Fibroblast of lung (primary cell): ENCODE results near the gene OBSCN. TPM values are rescaled to one million over a fixed set of nuclear protein-coding genes. Genes with fewer than 3 reads are reported as not detected.

Experiments
- DNase-seq, 2 donors: peaks; one replicate each; pipeline versions ENCODE4 v3.0.0 to v3.0.0-alpha.2; 2010; ENCODE audit warnings: low read depth in 2 of 2
- H2AFZ ChIP-seq: 2 replicates; pipeline ENCODE4 v1.5.1; 2012; ENCODE audit warnings: low read length, control low read depth, inconsistent platforms
- H3K27ac ChIP-seq: 2 replicates; pipeline ENCODE4 v1.5.1; 2011; ENCODE audit warnings: low read length, control low read depth; ENCODE audit not compliant: insufficient read depth
- H3K27me3 ChIP-seq: 2 replicates; pipeline ENCODE4 v1.5.1; 2011; ENCODE audit warnings: mild to moderate bottlenecking, low read length; ENCODE audit not compliant: control insufficient read depth, insufficient read depth
- H3K36me3 ChIP-seq: 2 replicates; pipeline ENCODE4 v1.5.1; 2011; ENCODE audit warnings: low read length; ENCODE audit not compliant: control insufficient read depth, insufficient read depth
- H3K4me1 ChIP-seq: 2 replicates; pipeline ENCODE4 v1.5.1; 2011; ENCODE audit warnings: low read length; ENCODE audit not compliant: control insufficient read depth, insufficient read depth; ENCODE audit errors: extremely low read depth
- H3K4me2 ChIP-seq: 2 replicates; pipeline ENCODE4 v1.5.1; 2011; ENCODE audit warnings: low read length, control low read depth; ENCODE audit not compliant: insufficient read depth; ENCODE audit errors: extremely low read depth
- H3K4me3 ChIP-seq, 4 experiments: fragments of 200-600 bp in 1 of 4; sonication (generic) in 1 of 4; replicated peaks in 1 of 4; 2 replicates each; pipeline ENCODE4 v1.5.1; 2011 to 2016; ENCODE audit warnings: low read length in 4 of 4, low read depth in 3 of 4, mild to moderate bottlenecking in 3 of 4, control low read depth in 2 of 4, inconsistent platforms in 1 of 4, mixed read lengths in 1 of 4; ENCODE audit not compliant: insufficient read depth in 1 of 4; ENCODE audit errors: control extremely low read depth in 1 of 4
- H3K79me2 ChIP-seq: 2 replicates; pipeline ENCODE4 v1.5.1; 2012; ENCODE audit warnings: mild to moderate bottlenecking, low read length, inconsistent platforms; ENCODE audit not compliant: control insufficient read depth, insufficient read depth
- H3K9ac ChIP-seq: 2 replicates; pipeline ENCODE4 v1.5.1; 2011; ENCODE audit warnings: mild to moderate bottlenecking, low read length, control low read depth; ENCODE audit not compliant: insufficient read depth
- H3K9me3 ChIP-seq: 2 replicates; pipeline ENCODE4 v1.5.1; 2012; ENCODE audit warnings: low read depth, low read length; ENCODE audit not compliant: control insufficient read depth, insufficient read depth
- H4K20me1 ChIP-seq: 2 replicates; pipeline ENCODE4 v1.5.1; 2011; ENCODE audit warnings: low read length; ENCODE audit not compliant: control insufficient read depth, insufficient read depth; ENCODE audit errors: extremely low read depth
- CTCF ChIP-seq, 2 donors: IDR thresholded peaks in 1 of 2; conservative IDR thresholded peaks in 1 of 2; 1 replicate in 1 of 2; 2 replicates in 1 of 2; pipeline ENCODE4 v1.5.1; 2011 to 2012; ENCODE audit warnings: low read length in 2 of 2, control low read depth in 1 of 2, inconsistent platforms in 1 of 2, low read depth in 1 of 2, mild to moderate bottlenecking in 1 of 2
- EZH2 ChIP-seq: IDR thresholded peaks from 2 replicates; pipeline ENCODE4 v1.5.1; 2012; ENCODE audit warnings: low read length, control low read depth, mild to moderate bottlenecking; ENCODE audit errors: missing control alignments
- polyA plus RNA-seq, 2 donors: library from polyadenylated mRNA; depleted of rRNA in 1 of 2; stranded (reverse) in 1 of 2; unstranded in 1 of 2; fragments of >200 nt; gene quantifications; 2 replicates each; pipeline ENCODE4 v1.2.1, GENCODE V29; 2011 to 2012; ENCODE audit warnings: missing spikeins in 1 of 2
- total RNA-seq: library from RNA; depleted of rRNA; stranded (reverse); fragments of >200 nt; gene quantifications from 2 replicates; pipeline ENCODE4 v1.2.1, GENCODE V29; 2014

OBSCN gene
- total and polyA plus RNA-seq, 2 donors (not counting 1 experiment from before 2014, with no cell fraction given), result 0.87 to 16.8 TPM

GRCh38 chr1:228314315-228314657 lies 106.4 kb downstream of the OBSCN start:
- H3K9me3 ChIP-seq, result no peaks in the 10 kb centered on the region
- no peak overlapping the region for H3K4me3 ChIP-seq
- H2AFZ ChIP-seq, result no peak overlapping the region
- no peak overlapping the region for H3K9ac ChIP-seq
- TF ChIP-seq CTCF (conservative IDR thresholded peaks at IDR 0.05 in 1 of 2, IDR thresholded peaks at IDR 0.05 in 1 of 2; ENCODE audit: low read depth in 1 of 2, low read length in 2 of 2) (no peak), EZH2 (no peak)
- DNase-seq, result no peak
- no peaks in the 10 kb centered on the region for H4K20me1 ChIP-seq
- H3K4me1 ChIP-seq, result no peaks in the 10 kb centered on the region
- no peak overlapping the region for H3K27ac ChIP-seq
- no peaks in the 10 kb centered on the region for H3K36me3 ChIP-seq
- H3K4me2 ChIP-seq, result no peak overlapping the region
- H3K27me3 ChIP-seq, result no peaks in the 10 kb centered on the region
- no peaks in the 10 kb centered on the region for H3K79me2 ChIP-seq

DNA sequence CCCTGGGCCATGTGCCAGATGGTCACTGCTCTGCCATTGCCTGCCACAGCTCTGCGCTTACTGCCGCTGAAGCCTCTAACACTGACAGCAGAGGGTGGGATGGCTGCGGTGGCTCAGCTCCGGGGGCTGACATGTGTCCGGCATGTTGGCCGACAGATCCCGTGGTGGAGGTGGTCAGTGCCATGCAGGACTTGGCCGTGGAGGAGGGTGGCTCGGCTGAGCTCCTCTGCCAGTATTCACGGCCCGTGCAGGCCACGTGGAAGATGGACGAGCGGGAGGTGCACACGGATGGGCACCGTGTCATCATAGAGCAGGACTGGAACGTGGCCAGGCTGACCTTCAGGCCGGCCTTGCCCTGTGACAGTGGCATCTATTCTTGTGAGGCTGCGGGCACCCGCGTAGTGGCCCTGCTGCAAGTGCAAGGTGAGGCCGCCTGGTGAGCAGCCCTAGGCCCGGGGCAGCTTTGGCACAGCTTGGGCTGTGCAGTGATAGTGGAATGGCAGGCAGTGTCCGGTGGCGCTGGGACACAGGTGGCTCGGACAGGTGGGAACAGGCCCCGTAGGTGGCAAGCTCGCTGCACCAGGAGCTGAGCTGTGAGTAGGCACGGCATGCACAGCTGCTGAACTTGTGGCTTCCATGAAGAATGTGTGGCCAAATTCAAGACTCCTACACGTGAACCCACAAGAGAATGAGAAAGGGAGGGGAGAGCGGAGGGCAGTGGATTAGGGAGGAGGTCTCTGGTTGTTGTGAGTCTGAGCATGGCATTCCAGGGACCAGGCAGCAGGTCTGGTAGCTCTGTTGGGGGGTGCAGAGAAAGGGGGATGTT lies 107.0 kb downstream of the OBSCN start:
- Histone ChIP-seq H3K4me1 (no peaks in the 10 kb centered on the region), H3K4me3 (no peak overlapping the region), H2AFZ (no peak overlapping the region), H3K27ac (no peak overlapping the region), H3K9ac (no peak overlapping the region), H3K4me2 (no peak overlapping the region), H3K9me3 (no peaks in the 10 kb centered on the region), H4K20me1 (no peaks in the 10 kb centered on the region), H3K36me3 (no peaks in the 10 kb centered on the region), H3K79me2 (no peaks in the 10 kb centered on the region), H3K27me3 (no peaks in the 10 kb centered on the region)
- TF ChIP-seq CTCF (conservative IDR thresholded peaks at IDR 0.05 in 1 of 2, IDR thresholded peaks at IDR 0.05 in 1 of 2; ENCODE audit: low read depth in 1 of 2, low read length in 2 of 2) (no peak), EZH2 (no peak)
- peak in 1 of 2 donors; percentile 3 for DNase-seq

- Histone ChIP-seq H3K9me3 (no peaks in the 10 kb centered on the region), H3K79me2 (no peaks in the 10 kb centered on the region), H3K36me3 (no peaks in the 10 kb centered on the region), H3K27ac (no peak overlapping the region), H4K20me1 (no peaks in the 10 kb centered on the region), H3K27me3 (no peaks in the 10 kb centered on the region), H3K4me1 (no peaks in the 10 kb centered on the region), H3K9ac (no peak overlapping the region), H3K4me2 (no peak overlapping the region), H3K4me3 (no peak overlapping the region), H2AFZ (no peak overlapping the region)
- DNase-seq, result no peak
- no peak for TF ChIP-seq EZH2
- no peak for TF ChIP-seq CTCF (conservative IDR thresholded peaks at IDR 0.05 in 1 of 2, IDR thresholded peaks at IDR 0.05 in 1 of 2; ENCODE audit: low read depth in 1 of 2, low read length in 2 of 2)
Measured at GRCh38 chr1:228315484-228315944, 107.7 kb downstream of the OBSCN start.
